HG02943 (cell line): ENCODE data around the gene PDE2A.
"Not testable (repeated sequence)": the region's sequence is repeated elsewhere in the genome, so short reads cannot be mapped to it uniquely, and the experiment has no call there.

Experiments
- ATAC-seq: cut with Tn5 transposase; IDR thresholded peaks from one replicate; pipeline ENCODE4 v1.9.1; 2021; ENCODE audit warnings: mild to moderate bottlenecking, low read depth, moderate library complexity; ENCODE audit not compliant: unreplicated experiment

The PDE2A gene

DNA sequence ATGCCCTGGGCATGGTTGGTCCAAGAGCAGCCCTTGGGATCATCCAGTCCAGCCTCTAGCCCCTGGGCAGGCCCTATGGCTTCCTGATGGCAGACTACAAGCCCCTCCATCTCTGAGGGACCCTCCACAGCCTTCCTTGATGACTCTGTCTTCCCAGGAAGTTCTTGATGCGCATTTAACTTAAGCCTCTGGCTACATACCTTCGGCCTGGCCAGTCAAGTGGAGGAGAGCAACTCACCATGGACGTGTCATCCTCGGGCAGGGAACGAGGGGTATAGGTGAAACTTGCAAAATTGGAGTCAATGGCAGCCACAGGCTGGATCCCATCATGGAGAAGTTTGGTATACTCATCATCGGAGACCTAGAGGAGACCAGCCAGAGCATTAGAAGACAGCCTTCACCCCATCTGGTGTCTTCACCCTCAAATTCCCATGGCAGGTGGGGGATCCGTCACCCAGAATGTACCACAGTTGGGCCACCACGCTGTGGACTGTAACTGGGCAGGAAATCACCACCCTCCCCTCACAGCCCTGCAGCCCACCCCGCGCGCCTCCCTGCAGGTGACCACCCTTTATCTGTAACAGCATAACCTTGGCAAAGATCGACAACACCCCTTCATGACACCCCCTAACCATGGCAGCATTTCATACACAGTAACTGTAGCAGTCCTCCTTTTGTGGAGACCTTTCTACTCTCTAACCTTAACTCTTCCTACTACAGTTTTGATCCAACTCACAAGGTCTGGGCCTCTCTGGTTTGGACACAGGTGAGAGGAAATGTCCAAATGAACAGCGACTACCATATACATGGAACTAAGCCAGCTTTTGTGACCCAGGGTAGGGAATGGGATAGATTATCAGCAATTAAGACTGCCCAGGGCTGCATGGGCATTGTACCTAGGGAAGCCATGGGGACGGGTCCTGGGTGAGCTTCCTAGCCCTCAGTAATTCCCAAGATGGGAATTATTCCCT is 91.7 kb downstream of the PDE2A start:
- ATAC-seq: no peak

DNA sequence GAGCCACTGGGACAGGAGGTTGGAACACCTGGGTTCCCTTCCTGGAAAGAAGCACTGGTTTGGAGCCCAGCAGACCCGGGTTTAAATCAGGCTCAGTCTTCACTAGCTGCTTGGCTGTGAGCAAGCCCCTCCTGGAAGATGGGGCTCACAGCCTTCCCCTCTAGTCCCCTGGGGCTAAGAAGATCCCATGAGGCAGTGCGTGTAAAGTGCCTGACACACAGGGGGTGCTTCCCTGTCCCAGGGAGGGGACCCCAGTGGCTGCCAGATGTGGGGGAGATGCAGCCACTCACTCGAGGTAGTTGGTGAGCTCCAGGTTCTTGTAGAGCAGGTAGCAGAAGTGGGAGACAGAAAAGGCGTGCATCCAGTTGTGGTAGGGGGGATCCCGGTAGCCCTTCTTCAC is 93.2 kb downstream of the PDE2A start:
- no peak for ATAC-seq

- ATAC-seq: no peak
Observed at GRCh38 chr11:72580642-72580950, 93.6 kb downstream of the PDE2A start.

DNA sequence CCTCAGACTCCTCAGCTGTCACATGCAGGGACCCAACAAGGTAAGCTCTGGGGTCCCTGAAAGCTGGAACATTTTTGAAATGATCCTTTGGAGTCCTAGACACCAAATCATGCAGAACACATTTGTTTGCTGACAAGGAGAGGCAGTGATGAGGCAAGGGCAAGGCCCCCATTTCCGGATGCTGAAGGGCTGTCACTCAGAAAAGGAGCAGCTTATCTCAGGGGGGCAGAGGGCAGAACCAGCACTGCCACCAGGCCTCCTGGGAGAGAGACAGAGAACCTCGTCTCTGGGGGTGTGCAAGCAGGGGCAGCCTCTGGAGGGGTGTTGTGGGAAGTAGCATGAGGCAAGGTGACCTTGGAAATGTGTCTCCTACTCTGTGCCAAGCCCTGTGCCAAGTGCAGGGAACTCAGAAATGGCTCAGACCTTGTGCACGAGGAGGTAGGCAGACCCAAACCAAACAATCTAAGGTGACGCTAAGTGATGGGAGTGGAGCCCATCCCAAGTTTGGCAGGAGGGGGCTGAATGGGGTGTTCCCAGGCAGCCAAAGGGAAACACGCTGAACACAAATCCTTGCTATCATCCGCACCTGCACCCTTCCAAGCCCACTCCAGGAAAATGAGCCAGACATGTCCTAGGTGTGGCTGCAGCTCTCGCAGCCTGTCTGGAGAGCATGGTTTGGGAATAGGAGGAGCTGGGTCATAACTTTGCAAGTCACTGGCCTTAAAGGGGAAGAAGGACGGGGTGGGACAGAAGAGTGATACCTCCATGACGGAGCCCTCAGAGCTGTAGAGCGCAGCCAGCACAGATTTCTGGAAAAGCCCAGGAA is 94.2 kb downstream of the PDE2A start:
- ATAC-seq: no peak

- ATAC-seq: no peak
Observed at GRCh38 chr11:72578991-72579815, 95.0 kb downstream of the PDE2A start.

GRCh38 chr11:72578566-72578965 is 95.7 kb downstream of the PDE2A start:
- no peak for ATAC-seq

DNA sequence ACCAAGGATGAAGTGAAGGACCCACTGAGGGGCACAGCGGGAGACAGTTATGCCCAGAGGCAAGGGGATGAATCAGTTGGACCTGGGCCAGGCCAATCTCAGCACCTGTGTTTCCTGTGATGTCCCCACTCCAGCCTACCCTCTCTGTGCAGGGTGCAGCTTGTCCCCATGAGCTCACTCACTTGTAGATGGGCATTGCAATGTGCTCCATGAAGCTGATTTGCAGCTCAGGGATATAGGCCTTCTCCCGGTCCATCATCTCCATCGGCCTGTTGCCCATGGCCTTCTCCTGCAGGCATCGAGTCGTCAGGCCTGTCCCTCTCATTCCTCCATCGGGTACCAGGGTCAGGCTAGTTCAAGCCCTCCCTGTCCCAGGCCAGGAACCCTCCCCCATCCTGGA is 96.2 kb downstream of the PDE2A start:
- no peak for ATAC-seq

DNA sequence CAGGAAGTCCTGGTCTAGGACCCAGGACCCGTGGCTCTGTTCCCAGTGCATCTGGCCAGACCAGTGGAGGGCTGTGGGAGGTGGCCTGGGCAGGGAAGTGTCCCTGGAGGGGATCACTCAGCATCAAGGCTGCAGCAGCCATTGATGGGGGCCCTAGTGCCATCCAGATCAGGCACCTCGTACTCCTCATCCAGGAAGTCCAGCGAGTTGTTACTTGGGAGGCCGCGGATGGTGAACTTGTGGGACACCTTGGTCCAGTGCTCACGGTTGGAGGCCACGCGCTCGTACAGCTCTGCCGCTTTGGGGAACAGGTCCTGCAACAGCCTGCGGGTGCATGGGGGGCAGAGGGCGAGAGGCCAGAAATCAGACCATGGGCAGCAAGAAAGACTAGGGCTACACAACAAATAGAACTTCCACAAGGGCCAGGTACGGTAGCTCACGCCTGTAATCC is 96.9 kb downstream of the PDE2A start:
- no peak for ATAC-seq

DNA sequence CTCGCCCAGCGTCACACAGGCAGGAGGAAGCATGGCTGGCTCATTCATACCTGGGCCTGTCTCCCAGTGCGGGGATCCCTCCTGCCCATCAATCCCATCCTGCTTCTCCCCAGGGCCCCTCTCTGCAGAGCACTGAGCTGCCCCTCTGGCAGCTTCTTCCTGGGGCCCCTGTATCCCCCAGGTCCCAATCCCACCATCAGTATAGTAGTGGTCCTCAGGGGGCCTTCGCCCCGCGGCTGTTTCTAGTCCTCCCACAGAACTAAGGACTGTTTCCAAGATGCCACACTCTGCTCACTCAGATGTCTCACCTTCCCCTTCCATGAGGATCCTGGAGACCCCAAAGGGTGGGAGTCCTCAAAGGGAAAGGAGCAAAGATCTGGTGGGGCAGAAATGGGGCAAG is 97.6 kb downstream of the PDE2A start:
- no peak for ATAC-seq

GRCh38 chr11:72576243-72576595 is 98.0 kb downstream of the PDE2A start:
- no peak for ATAC-seq

DNA sequence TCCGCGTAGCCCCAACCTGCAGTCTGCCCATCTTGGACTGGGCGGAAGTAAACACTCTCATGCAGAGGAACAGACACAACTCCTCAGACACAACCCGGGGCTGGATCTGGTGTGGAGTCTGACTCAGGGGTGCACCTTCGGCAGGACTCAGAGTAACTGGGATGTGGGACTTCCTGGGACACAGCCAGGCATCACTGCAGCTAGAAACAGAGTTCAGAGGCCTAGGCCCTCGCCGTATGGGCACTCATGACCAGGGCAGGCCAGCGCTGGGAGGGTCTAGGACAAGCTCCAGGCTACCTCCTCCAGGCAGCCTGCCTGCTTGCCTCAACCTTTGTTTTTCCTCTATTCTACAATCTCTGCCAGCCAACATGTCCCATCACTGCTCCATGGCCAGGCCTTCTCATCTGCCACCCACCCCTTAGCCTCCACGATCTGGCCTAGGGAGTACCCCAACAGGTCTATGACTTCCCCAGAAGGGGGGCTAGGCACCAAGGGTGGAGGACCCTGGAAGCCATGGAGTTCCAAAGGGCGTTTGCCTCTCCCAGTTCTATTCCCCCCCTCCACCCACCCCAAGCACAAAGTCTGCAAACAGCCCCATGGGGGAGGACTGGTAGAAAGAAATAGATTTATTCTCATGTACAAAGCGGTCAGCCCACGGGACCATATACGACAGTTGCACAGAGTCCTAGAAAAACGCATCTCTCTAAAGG is 98.5 kb downstream of the PDE2A start:
- ATAC-seq: no peak

GRCh38 chr11:72574548-72575460 is 99.4 kb downstream of the PDE2A start:
- no peak for ATAC-seq

DNA sequence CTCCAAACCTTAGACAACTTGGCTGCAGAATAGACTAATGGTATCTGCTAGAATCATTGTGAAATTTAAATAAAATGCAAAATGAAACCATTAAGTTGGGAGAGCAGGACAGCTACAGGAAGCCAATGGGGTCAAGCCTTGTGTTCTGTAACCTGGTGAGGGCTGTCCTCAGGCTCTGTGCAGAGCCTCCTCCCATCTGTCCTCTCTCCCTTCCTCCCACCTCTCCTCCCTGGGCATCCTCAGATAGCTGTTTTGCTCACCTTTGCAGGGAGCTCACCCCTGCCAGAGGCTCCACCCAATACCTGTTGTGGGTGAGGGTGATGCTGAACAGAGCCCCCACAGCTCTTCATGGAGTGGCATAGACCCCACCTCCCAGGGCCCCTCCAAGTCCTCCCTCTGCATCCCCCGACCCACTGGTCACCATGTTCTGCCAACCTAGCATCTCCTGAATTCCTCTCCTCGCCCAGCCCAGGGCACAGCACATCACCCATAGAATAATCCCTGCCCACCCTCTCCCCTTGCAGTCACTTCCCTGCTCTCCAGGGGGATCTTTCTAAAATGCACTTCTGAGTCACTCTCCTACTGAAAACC is 100.3 kb downstream of the PDE2A start:
- no peak for ATAC-seq

GRCh38 chr11:72573072-72573854 is 101.0 kb downstream of the PDE2A start:
- ATAC-seq: no peak

DNA sequence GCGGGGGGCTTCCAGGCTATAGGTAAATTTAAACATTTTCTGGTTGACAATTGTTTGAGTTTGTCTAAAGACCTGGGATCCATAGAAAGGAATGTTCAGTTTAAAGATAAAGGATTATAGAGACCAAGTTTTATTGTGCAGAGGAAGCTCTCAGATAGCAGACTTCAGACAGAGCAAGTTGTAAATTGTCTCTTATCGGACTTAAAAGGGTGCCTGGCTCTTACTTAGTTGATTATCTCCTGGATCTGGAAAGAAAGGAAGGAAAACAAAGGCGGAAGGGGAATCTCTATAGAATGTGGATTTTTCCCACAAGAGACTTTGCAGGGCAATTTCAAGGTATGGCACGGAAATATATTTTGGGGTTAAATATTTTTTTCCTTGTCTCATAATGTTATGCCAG is 101.7 kb downstream of the PDE2A start:
- ATAC-seq: not testable (repeated sequence)

DNA sequence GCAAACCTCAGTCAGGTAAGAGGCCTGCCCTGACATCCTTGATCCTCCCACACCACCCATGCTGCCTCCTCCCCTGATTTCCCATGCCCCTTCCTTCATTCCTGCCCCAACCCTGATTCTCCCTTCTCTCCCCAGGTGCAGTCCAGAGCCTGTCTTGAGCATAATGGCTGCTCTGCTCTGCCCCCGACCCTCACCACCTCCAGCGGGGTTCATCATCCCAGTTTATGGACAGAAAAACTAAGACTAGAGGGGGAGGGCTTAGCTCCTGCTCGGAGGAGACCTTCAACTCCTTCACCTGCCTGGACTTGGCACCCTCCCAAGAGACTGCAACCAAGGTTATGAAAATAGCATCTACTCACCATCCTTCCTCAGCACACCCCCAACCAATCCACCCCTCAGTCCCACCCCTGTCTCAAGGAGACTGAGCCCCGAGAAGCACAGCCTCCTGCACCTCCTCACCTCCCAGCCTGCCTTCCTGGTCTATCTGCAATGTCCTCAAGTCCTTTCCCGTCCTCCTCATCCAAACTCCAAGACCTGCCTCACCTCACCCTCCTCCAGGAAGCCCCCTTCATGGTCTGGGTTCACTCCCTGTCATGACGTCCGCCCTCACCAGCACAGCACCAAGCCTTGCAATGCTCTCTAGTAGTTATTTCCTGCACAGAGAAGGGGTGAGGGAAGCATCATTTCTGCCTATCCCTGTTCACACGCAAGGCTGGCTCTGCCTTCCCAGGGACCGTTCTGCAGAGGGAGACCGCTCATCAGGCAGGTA is 103.1 kb downstream of the PDE2A start:
- no peak for ATAC-seq
